HG03432 (cell line): ENCODE measurements around the gene PBRM1.
"Not testable (repeated sequence)": the region's sequence is repeated elsewhere in the genome, so short reads cannot be mapped to it uniquely, and the experiment has no call there.

Experiments
- ATAC-seq: cut with Tn5 transposase; IDR thresholded peaks from one replicate; pipeline ENCODE4 v1.9.1; 2021; ENCODE audit warnings: mild to moderate bottlenecking, moderate library complexity; ENCODE audit not compliant: unreplicated experiment

Gene PBRM1

GRCh38 chr3:52704611-52705437 lies 19.1 kb upstream of the PBRM1 start:
- ATAC-seq = peak; percentile 1

GRCh38 chr3:52703341-52703740 lies 17.6 kb upstream of the PBRM1 start:
- no peak for ATAC-seq

GRCh38 chr3:52697632-52697965 lies 11.9 kb upstream of the PBRM1 start:
- ATAC-seq = no peak

- no peak for ATAC-seq
Observed at GRCh38 chr3:52696830-52697631, 11.3 kb upstream of the PBRM1 start.

- no peak for ATAC-seq
Observed at GRCh38 chr3:52695798-52696671, 10.3 kb upstream of the PBRM1 start.

GRCh38 chr3:52694528-52695189 lies 8.9 kb upstream of the PBRM1 start:
- ATAC-seq = no peak

- no peak for ATAC-seq
Observed at GRCh38 chr3:52693071-52693470, 7.4 kb upstream of the PBRM1 start.

GRCh38 chr3:52690560-52690959 lies 4.8 kb upstream of the PBRM1 start:
- no peak for ATAC-seq

- ATAC-seq = no peak
Observed at GRCh38 chr3:52689151-52689550, 3.4 kb upstream of the PBRM1 start.

- no peak for ATAC-seq
Observed at GRCh38 chr3:52688266-52688665, 2.6 kb upstream of the PBRM1 start.

GRCh38 chr3:52685285-52685708 lies 416 bp downstream of the PBRM1 start:
- ATAC-seq = peak; percentile 86

GRCh38 chr3:52684184-52684583 lies 1.5 kb downstream of the PBRM1 start:
- ATAC-seq = no peak

GRCh38 chr3:52683611-52684010 lies 2.1 kb downstream of the PBRM1 start:
- ATAC-seq = no peak

GRCh38 chr3:52682016-52682415 lies 3.7 kb downstream of the PBRM1 start:
- no peak for ATAC-seq

GRCh38 chr3:52681596-52681995 lies 4.1 kb downstream of the PBRM1 start:
- no peak for ATAC-seq

GRCh38 chr3:52679811-52680210 lies 5.9 kb downstream of the PBRM1 start:
- no peak for ATAC-seq

GRCh38 chr3:52679199-52679538 lies 6.5 kb downstream of the PBRM1 start:
- ATAC-seq = no peak

- no peak for ATAC-seq
Observed at GRCh38 chr3:52678265-52679198, 7.2 kb downstream of the PBRM1 start.

- not testable (repeated sequence) for ATAC-seq
Observed at GRCh38 chr3:52676201-52676600, 9.5 kb downstream of the PBRM1 start.

GRCh38 chr3:52671676-52672075 lies 14.0 kb downstream of the PBRM1 start:
- ATAC-seq = no peak
